Chondrocyte (in vitro differentiated cells): Measurements from ENCODE around the gene MAPK8IP3. TPM values are rescaled to one million over a fixed set of nuclear protein-coding genes. Genes with fewer than 3 reads are reported as not detected.
A peak's percentile ranks its signal among the peaks of the same experiment; 100 is the strongest.
"Not testable (repeated sequence)": the region's sequence is repeated elsewhere in the genome, so short reads cannot be mapped to it uniquely, and the experiment has no call there.

Experiments used
- DNase-seq: peaks from one replicate; pipeline ENCODE4 v3.0.0; 2021; ENCODE audit warnings: mixed read lengths, low spot score
- H3K27ac Mint-ChIP-seq: one replicate; pipeline ENCODE4 v1.8.0; 2021; ENCODE audit warnings: mild to moderate bottlenecking, moderate library complexity, mixed read lengths; ENCODE audit not compliant: unreplicated experiment
- H3K27me3 Mint-ChIP-seq: 2 replicates; pipeline ENCODE4 v1.8.0; 2021; ENCODE audit warnings: low read depth, mixed read lengths
- H3K36me3 Mint-ChIP-seq: 2 replicates; pipeline ENCODE4 v1.8.0; 2021; ENCODE audit warnings: low read depth, mixed read lengths
- H3K4me1 Mint-ChIP-seq: 2 replicates; pipeline ENCODE4 v1.8.0; 2021; ENCODE audit warnings: low read depth, mild to moderate bottlenecking, mixed read lengths
- H3K4me3 Mint-ChIP-seq: one replicate; pipeline ENCODE4 v1.8.0; 2021; ENCODE audit warnings: mild to moderate bottlenecking, moderate library complexity, mixed read lengths; ENCODE audit not compliant: unreplicated experiment
- H3K9me3 Mint-ChIP-seq: 2 replicates; pipeline ENCODE4 v1.8.0; 2021; ENCODE audit warnings: low read depth, mixed read lengths
- total RNA-seq: library from RNA; stranded (reverse); gene quantifications from 3 replicates; pipeline ENCODE4 v1.2.1, GENCODE V29; 2021
- TF ChIP-seq, protein P1 (sequence below): fragments of 200-600 bp; sonication (generic); IDR thresholded peaks from 2 replicates; pipeline ENCODE4 v1.5.0; 2021; ENCODE audit warnings: antibody characterized with exemption, mild to moderate bottlenecking, moderate library complexity

The MAPK8IP3 gene
- total RNA-seq, 1 donor from 2014 or later = 53.8 TPM

DNA sequence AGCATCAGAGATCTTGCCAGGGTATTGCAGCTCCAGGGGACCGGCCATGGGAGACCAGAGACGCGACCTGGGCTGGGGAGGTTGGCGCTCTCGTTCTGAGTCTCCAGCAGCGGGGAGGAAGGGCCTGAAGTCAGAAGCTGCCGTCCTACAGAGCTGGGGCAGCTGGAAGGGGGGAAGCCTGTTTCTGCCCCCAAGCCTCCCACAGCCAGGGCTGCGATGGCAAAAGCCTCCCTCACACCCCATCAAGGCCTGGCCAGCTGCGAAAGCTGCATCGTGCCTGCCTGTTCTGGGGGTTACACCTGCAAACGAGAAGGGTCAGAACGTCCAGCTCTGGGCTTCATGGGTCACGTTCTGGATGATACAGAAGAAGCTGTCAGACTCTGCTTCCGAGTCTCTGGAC lies 26.1 kb downstream of the MAPK8IP3 start:
- H3K4me1 Mint-ChIP-seq = no peaks in the 10 kb centered on the region
- DNase-seq = no peak
- no peaks in the 10 kb centered on the region for H3K9me3 Mint-ChIP-seq
- H3K4me3 Mint-ChIP-seq = no peak overlapping the region
- peaks cover 13% of the 10 kb centered on the region for H3K36me3 Mint-ChIP-seq
- H3K27ac Mint-ChIP-seq = no peak overlapping the region
- TF ChIP-seq, protein P1, sequence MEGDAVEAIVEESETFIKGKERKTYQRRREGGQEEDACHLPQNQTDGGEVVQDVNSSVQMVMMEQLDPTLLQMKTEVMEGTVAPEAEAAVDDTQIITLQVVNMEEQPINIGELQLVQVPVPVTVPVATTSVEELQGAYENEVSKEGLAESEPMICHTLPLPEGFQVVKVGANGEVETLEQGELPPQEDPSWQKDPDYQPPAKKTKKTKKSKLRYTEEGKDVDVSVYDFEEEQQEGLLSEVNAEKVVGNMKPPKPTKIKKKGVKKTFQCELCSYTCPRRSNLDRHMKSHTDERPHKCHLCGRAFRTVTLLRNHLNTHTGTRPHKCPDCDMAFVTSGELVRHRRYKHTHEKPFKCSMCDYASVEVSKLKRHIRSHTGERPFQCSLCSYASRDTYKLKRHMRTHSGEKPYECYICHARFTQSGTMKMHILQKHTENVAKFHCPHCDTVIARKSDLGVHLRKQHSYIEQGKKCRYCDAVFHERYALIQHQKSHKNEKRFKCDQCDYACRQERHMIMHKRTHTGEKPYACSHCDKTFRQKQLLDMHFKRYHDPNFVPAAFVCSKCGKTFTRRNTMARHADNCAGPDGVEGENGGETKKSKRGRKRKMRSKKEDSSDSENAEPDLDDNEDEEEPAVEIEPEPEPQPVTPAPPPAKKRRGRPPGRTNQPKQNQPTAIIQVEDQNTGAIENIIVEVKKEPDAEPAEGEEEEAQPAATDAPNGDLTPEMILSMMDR = no peak
- H3K27me3 Mint-ChIP-seq = no peaks in the 10 kb centered on the region

DNA sequence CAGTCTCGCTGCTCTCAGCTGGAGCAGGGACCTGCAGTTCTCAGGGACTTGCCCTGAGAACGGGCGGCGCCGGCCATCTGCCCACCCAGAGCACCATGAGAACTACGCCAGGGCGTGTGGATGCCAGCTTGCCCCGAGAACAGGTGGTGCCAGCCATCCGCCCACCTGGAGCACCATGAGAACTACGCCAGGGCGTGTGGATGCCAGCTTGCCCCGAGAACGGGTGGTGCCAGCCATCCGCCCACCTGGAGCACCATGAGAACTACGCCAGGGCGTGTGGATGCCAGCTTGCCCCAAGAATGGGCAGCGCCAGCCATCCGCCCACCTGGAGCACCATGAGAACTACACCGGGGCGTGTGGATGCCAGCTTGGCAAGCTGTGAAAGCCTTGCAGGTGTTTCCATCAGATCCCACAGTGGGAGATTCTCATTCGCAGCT lies 26.6 kb downstream of the MAPK8IP3 start:
- H3K27me3 Mint-ChIP-seq, H3K4me3 Mint-ChIP-seq, H3K9me3 Mint-ChIP-seq, H3K4me1 Mint-ChIP-seq, H3K36me3 Mint-ChIP-seq, H3K27ac Mint-ChIP-seq, DNase-seq: not testable (repeated sequence)

DNA sequence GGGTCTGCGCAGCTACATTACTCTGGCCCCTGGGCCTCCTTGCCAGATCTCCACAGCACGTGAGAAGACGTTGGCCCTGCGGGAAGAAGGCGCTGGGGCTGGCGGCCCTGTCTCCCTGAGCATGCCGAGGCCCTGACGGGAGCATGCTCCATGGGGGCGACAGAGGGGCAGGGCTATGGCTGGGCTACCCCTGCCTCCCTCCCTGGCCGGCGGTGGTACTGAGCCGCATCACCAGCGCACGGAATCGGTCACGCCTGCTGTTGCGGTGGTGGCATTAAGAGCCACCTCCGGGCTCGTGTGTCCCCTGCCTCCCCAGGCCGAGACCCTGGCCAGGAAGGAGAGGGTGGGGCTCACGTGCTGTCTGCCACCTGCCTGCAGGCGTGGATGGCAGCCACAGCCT lies 28.1 kb downstream of the MAPK8IP3 start:
- Mint-ChIP-seq H3K4me1 (no peaks in the 10 kb centered on the region), H3K4me3 (no peak overlapping the region), H3K27me3 (no peaks in the 10 kb centered on the region), H3K27ac (no peak overlapping the region), H3K36me3 (peaks cover 2% of the 10 kb centered on the region), H3K9me3 (no peaks in the 10 kb centered on the region)
- TF ChIP-seq, protein P1 = no peak
- DNase-seq = no peak

DNA sequence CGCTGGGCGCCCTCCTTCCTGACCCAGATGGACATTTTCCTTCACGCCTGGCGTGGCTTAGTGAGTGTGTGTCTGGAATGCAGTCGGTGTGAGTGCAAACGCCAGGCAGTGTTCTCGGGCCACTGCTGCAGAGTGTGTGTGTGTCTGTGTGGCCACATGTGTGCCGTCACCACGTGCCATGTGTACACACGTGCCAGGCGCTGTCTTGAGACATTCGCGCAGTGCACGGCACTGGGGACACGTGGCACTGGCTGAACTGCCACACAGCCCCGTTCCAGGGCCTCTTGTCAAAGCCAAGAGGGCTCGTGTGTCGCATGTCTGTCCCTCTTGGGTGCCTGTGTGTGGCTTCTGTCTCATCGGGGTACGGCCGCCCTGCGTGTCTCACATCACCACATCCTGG lies 28.8 kb downstream of the MAPK8IP3 start:
- H3K9me3 Mint-ChIP-seq = no peaks in the 10 kb centered on the region
- peaks cover 2% of the 10 kb centered on the region for H3K36me3 Mint-ChIP-seq
- no peaks in the 10 kb centered on the region for H3K4me1 Mint-ChIP-seq
- no peaks in the 10 kb centered on the region for H3K27me3 Mint-ChIP-seq
- no peak overlapping the region for H3K4me3 Mint-ChIP-seq
- H3K27ac Mint-ChIP-seq = no peak overlapping the region
- TF ChIP-seq, protein P1 = no peak
- DNase-seq = no peak

DNA sequence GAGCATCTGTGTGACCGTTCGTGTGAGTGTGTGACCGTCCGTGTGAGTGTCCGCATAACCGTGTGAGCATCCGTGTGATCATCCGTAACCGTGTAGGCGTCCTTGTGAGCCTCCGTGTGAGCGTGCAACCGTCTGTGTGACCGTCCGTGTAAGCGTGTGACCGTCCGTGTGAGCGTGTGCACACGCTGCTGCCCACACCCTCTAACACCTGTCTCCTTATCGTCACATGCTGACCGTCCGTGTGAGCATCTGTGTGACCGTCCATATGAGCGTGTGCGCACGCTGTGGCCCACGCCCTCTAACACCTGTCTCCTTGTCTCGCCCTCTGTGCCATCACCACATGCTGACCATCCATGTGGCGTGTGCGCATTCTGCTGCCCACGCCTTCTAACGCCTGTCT lies 34.2 kb downstream of the MAPK8IP3 start:
- TF ChIP-seq, protein P1 = no peak
- H3K27me3 Mint-ChIP-seq = no peaks in the 10 kb centered on the region
- H3K36me3 Mint-ChIP-seq = peaks cover 2% of the 10 kb centered on the region
- H3K27ac Mint-ChIP-seq = no peak overlapping the region
- no peak overlapping the region for H3K4me3 Mint-ChIP-seq
- H3K4me1 Mint-ChIP-seq = peaks cover 11% of the 10 kb centered on the region
- H3K9me3 Mint-ChIP-seq = no peaks in the 10 kb centered on the region
- no peak for DNase-seq

DNA sequence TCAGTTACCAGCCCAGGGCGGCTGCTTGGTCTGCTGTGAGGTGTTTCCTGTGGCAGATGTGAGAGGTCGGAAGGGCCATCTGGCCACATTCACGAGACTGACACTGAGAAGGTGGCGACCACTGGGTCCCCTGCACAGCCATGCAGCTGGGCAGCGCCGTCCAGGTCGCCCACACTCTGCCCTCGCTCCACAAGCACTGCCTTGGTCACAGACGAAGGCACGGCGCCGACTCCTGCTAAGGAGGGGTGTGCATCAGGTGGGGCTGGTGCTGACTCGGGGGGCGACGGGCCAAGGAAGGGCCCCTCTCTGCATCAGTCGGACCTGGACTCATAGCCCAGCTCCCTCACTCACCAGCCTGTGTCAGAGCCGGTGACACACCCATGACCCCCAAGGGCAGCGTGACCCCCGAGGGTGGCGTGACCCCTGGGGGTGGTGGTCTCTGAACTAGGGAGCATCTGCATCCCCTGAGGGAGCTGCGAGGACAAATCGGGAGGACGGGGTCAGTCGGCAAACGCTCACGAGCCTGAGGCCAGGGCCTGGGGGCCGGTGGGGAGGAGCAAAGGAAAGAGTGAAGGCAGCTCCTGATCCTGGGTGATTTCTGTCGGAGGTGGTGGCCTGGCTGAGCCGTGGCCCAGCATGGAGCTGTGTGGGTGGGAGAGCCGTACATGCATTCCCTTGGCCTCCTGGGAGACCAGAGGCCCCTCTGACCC lies 34.9 kb downstream of the MAPK8IP3 start:
- H3K9me3 Mint-ChIP-seq = no peaks in the 10 kb centered on the region
- no peak overlapping the region for H3K27ac Mint-ChIP-seq
- TF ChIP-seq, protein P1 = no peak
- H3K36me3 Mint-ChIP-seq = peaks cover 2% of the 10 kb centered on the region
- peaks cover 18% of the 10 kb centered on the region for H3K4me1 Mint-ChIP-seq
- peak; percentile 86 for DNase-seq
- H3K27me3 Mint-ChIP-seq = no peaks in the 10 kb centered on the region
- no peak overlapping the region for H3K4me3 Mint-ChIP-seq
